Stimulated activated CD4-positive, alpha-beta T cell treated with anti-CD3 and anti-CD28 coated beads, Interleukin-2, amount 100 ng/mL, for 48 hours (primary cell): ENCODE results near the gene MVB12B.
A peak's percentile ranks its signal among the peaks of the same experiment; 100 is the strongest.

ENCODE experiments used
- DNase-seq, 2 donors: peaks; one replicate each; pipeline ENCODE4 v3.0.0-alpha.2; 2020

MVB12B gene

GRCh38 chr9:126388964-126389708 is 62.5 kb downstream of the MVB12B start:
- DNase-seq = no peak

GRCh38 chr9:126389992-126390391 is 63.4 kb downstream of the MVB12B start:
- no peak for DNase-seq

DNA sequence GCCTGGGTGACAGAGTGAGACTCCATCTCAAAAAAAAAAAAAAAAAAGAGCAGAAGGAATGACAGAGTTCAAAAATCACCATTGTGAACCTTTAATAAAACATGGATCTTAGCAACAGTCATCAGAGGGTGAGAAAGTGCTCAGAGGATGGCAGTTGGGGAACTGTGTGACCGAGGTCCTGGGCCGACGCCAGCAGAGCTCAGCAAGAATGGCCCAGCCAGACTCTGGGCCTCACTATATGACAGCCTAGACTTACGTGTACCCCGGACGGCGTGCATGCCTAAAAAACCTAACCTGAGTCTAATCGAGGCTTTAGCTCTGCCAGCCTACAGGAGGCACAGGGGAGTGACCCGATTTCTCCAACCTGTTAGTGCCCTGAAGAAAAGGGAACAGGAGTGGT is 64.3 kb downstream of the MVB12B start:
- no peak for DNase-seq

- DNase-seq = no peak
These were observed 65.4 kb downstream of the MVB12B start for GRCh38 chr9:126391713-126392661.

- no peak for DNase-seq
These were observed 66.2 kb downstream of the MVB12B start for GRCh38 chr9:126392662-126393371.

- DNase-seq = no peak
These were observed 67.2 kb downstream of the MVB12B start for GRCh38 chr9:126393876-126394275.

DNA sequence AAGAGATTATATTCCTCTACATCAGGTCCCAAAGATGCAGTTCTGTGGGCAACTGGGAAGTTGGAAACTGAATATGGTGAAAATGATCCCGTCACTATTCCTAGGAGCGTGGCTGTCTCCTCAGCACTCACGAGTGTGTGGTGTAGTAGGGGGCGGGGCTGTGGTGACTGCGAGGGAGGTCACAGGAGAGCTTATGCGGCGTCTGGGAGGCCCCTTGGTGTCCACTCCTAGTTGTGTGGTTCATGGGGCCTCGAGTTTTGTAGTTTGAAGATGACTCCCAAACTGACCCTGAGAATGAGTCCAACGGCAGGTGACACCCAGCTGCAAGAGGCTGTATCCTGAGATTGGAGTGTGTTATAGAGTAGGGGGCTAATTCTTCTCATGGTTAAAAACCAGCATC is 68.2 kb downstream of the MVB12B start:
- no peak for DNase-seq

DNA sequence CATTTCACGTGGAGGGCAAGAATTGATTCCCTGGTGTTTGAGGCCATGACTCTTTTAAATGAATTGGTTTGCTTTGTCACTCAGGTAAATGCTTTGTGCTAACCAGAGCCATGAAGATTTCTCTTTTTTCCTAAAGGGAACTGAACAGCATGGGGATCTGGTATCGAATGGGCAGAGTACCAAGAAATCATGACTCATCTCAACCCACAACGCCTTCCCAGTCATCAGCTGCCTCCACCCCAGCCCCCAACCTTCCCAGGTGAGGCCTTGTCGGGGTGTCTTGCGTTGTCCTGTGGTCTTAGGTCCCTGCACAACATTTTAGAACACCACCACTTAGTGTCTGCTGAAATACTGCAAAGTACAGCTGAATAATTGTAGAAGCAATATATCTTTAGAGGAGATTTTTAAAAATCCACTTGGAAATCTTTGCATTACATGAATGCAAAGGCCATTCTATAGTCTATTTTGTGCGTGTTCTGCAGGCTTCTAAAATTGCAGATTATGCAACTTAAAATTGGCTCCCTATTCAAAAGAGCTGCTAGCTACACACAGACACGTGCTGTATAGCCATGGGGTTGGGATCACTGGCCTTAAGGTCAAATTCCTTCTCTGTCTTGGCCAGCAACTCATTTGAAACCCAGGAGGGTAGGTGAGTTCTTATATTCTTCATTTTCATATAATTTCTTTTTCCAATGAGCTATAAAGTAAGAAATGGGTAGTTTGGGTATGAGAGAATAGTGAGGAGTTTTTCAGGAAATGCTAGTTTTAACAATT is 69.0 kb downstream of the MVB12B start:
- no peak for DNase-seq

GRCh38 chr9:126397056-126397455 is 70.4 kb downstream of the MVB12B start:
- peak; percentile 37 to 41 for DNase-seq

- DNase-seq = peak; percentile 80 to 81
These were observed 71.9 kb downstream of the MVB12B start for GRCh38 chr9:126398403-126399058.

DNA sequence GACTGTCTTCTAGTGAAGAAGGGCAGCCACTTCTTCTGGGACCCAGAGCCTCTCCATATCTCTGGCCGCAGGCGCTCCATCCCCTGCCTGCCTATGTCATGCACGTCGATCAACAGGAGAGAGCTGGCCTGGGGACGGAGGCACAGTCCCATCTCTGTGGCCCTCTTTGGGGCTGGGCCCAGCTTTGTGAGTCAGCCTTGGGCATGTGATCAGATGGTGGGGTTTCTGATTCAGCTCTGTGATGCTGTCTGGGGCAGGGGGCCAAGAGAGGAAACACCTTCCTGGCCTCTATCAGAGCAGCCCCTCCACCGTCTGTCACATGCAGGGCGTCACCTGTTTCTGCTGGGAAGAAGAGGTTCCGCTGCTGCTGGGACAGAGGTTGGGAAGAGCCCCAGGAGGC is 72.6 kb downstream of the MVB12B start:
- no peak for DNase-seq

DNA sequence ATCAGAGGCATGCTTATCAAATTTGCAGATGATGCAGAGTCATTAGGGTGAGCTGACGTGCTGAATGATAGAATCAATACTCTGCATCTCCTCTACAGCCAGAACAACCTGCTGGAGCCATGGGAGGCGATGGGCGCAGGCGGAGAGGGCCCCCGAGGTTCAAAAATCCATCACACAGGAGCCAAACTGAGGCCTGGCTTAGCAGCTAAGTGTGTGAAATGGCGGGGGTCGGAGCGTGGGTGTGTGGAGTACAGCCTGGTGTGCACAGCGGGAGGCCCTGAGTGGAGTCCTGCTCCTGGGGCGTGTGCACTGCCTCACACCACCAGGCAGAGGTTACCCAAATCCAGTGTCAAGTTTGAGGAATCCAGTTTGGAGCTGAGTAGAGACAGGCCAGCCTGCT is 73.2 kb downstream of the MVB12B start:
- no peak for DNase-seq

GRCh38 chr9:126400571-126400970 is 73.9 kb downstream of the MVB12B start:
- no peak for DNase-seq

GRCh38 chr9:126401107-126401506 is 74.5 kb downstream of the MVB12B start:
- DNase-seq = no peak

DNA sequence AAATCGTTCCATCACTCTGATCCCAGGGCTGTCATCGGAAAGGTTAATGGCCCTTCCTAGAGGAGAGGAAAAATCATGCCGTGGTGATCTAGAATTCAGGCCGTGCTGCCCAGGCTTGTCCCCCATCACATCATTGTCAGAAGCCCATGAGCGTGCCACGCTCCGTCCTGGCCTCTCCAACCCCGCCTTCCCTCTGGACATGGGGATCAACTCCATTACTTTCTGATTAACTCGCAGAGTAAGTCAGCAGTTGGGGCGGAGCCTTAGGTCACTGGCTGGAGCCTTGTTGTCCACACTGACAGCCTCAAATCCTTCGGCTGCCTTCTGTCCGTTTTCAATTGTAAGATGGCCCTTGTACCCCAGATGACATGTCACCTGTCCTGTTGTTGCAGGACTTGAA is 75.0 kb downstream of the MVB12B start:
- no peak for DNase-seq

- DNase-seq = no peak
These were observed 76.8 kb downstream of the MVB12B start for GRCh38 chr9:126403397-126403796.

- DNase-seq = no peak
These were observed 77.8 kb downstream of the MVB12B start for GRCh38 chr9:126404459-126404858.

DNA sequence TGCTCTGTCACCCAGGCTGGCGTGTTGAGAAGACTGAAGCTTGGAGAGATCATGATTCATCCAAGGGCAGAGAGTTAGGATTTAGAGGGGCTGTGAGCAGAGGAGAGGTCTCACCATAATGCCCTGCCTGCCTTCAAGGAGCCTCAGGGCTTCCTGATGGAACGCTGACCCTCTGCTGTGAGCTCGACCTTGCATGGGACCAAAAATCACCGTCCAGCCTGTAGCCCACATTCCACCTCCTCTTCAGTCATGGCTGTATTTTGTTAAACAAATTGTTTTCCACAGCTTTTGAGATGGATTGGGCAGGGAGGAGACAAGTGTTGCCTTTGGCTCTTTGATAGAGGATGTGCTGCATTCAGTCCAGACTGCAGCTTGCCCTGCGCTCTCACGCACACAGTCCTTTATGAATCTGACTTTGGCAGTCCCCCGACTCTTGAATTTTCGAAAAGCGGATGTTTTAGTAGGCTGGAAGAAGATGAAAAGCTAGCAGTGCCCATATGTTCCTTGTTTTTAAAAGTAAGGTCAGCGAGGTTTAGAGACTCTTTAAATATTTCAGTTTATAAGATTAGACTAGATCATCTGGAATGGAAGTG is 79.5 kb downstream of the MVB12B start:
- DNase-seq = no peak

DNA sequence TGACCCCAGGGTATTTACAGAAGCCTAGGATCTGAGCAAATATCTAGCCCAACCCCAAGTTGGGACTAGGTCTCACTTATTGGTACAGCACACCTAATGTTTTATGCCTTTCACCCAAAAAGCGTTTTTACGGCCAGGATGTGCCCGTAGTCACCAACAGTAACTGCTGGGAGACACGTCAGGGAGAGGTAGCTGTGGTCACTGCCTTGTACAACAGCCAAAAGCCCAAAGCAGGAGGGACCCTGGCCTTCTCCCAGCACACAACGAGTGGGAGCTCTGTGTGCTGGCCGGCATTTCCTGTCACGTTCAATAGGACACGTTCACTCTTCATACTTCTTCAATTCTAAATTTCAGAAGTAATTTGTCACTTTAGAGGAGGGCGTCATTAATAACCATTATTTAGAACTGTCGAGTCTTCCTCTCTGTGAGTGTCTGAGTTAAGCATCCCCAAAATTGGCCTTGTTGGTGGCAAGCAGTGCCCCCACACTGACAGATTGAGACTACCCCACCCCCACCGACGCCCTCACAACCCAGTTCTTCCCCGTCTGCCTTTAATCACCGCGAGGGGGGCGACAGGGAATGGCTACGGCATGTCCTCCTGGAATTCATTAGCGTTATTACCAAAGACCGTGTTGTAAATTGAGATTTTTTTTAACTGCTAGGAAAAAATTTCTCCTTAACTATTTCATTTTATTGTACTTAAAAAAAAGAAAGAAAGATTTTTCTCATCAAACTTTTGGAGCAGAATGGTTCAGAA is 80.7 kb downstream of the MVB12B start:
- no peak for DNase-seq

GRCh38 chr9:126408004-126408403 is 81.4 kb downstream of the MVB12B start:
- no peak for DNase-seq

DNA sequence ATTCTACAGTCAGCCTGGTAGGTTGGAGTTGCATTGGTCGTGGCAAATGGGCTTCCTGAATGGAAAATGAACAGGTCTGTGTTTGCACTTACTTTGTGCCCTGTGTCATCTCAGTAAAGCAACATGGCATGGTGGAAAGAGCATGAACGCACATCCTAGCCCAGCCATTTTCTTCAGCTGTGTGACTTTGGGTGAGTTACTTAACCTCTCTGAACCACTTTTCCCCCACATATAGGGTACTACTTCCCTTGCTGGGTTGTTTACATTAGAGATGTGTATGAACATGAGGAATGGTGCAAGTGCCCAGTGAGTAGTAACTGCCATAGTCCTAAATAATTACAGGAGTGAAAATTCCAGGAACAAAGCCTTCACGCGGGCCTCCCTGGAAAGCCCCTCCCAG is 83.6 kb downstream of the MVB12B start:
- DNase-seq = no peak
